Lower lobe of right lung (tissue), 2 donors: ENCODE measurements around the gene IER2. TPM values are rescaled to one million over a fixed set of nuclear protein-coding genes. Genes with fewer than 3 reads are reported as not detected.

Experiments used
- ATAC-seq, 2 donors: fragments of 200-7000 bp; cut with Tn5 transposase; one replicate each; pipeline ENCODE4 v1.9.1; 2020 to 2022; ENCODE audit warnings: mild to moderate bottlenecking in 2 of 2, moderate library complexity in 2 of 2
- DNase-seq: peaks from one replicate; pipeline ENCODE4 v3.0.0-alpha.2; 2020
- H3K27ac ChIP-seq: fragments of 200-600 bp; one replicate; pipeline ENCODE4 v1.8.0; 2022
- H3K27me3 ChIP-seq: fragments of 200-600 bp; one replicate; pipeline ENCODE4 v1.8.0; 2022; ENCODE audit warnings: low read depth
- H3K36me3 ChIP-seq: fragments of 200-600 bp; one replicate; pipeline ENCODE4 v1.8.0; 2022; ENCODE audit warnings: mild to moderate bottlenecking
- H3K4me1 ChIP-seq: fragments of 200-600 bp; one replicate; pipeline ENCODE4 v1.8.0; 2022
- H3K4me3 ChIP-seq: fragments of 200-600 bp; one replicate; pipeline ENCODE4 v1.8.0; 2022; ENCODE audit warnings: mild to moderate bottlenecking
- H3K9me3 ChIP-seq: fragments of 200-600 bp; one replicate; pipeline ENCODE4 v1.8.0; 2022
- intact Hi-C: fragments of 100-400 bp; cut with DNase I; formaldehyde crosslinking; loops from one replicate; pipeline ENCODE4 v1.11.0; 2022
- total RNA-seq: library from RNA; stranded (reverse); fragmentation: NEBNext Ultra II Directional; extraction: Animal tissue kit (Norgen Biotek cat#: 25700); gene quantifications from one replicate; pipeline ENCODE4 v1.2.1, GENCODE V29; 2021
- TF ChIP-seq, protein P1 (sequence below): fragments of 200-600 bp; IDR thresholded peaks from one replicate; pipeline ENCODE4 v1.8.0; 2022; ENCODE audit warnings: antibody characterized with exemption, mild to moderate bottlenecking
- donor health status: DM: no; HTN: yes; CAD: no; lungs with severe emphysema.

Gene IER2
- total RNA-seq, 1 donor from 2014 or later: 80.2 TPM

DNA sequence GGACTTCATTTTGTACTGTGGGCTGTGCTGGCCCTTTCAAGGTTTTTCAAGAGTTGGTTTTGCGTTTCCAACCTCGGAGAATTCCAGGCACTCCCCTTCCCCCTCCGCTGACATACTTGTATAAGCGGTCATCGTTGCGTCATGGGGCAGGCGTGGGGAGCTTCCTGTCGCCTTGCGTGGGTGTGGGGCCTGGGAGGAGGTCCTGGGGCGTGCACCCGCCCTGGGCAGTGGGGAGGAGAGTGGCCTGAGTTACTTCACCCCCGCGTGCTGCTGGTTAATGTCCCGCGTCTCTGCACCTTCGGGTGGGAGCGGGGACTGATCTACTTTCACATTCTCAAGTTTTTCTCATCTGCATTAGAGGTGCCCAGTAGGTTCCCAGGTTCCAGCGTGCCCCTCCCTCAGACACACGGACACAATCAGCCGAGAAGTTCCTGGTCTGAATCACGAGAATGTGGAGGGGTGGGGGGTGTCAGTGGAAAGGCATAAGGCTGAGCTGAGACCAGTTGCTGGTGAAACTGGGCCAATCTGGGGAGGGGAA, 4.1 kb downstream of the IER2 start:
- peak; percentile 98 for DNase-seq
- Histone ChIP-seq H3K4me3 (peak overlapping the region; percentile 97), H3K27me3 (no peaks in the 10 kb centered on the region), H3K27ac (peak overlapping the region; percentile 100), H3K36me3 (no peaks in the 10 kb centered on the region), H3K9me3 (no peaks in the 10 kb centered on the region), H3K4me1 (peaks cover 26% of the 10 kb centered on the region)
- intact Hi-C loops: no loop called here
- TF ChIP-seq, protein P1, sequence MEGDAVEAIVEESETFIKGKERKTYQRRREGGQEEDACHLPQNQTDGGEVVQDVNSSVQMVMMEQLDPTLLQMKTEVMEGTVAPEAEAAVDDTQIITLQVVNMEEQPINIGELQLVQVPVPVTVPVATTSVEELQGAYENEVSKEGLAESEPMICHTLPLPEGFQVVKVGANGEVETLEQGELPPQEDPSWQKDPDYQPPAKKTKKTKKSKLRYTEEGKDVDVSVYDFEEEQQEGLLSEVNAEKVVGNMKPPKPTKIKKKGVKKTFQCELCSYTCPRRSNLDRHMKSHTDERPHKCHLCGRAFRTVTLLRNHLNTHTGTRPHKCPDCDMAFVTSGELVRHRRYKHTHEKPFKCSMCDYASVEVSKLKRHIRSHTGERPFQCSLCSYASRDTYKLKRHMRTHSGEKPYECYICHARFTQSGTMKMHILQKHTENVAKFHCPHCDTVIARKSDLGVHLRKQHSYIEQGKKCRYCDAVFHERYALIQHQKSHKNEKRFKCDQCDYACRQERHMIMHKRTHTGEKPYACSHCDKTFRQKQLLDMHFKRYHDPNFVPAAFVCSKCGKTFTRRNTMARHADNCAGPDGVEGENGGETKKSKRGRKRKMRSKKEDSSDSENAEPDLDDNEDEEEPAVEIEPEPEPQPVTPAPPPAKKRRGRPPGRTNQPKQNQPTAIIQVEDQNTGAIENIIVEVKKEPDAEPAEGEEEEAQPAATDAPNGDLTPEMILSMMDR: no peak
- peak; percentile 34 to 43 for ATAC-seq

DNA sequence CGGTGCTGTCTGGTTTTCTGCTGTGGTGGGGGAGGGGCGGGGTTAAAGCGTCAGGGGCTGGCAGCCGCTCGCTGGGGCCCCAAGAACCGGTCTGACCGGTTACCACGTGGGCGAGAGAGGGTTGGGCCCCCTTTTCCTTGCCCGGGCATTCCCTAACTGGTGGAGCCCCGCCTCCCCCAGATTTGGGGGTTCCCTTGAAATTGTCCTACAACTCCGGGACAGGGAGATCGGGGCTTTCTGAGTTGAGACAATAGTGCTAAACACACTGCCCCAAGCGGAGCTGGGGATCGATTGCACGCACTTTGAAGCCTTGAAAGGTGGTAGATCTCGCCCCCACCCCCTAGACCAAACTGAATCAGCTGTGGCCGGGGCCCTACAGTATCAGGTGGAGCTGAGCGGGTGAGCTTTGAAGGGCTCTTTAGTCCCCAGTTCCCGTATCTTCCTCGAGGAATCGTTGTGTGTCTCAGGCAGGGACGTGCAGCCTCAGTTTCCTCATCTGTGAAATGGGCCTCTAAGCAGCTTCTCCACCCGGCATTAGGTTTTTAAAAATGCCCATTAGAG, 4.8 kb downstream of the IER2 start:
- H3K27me3 ChIP-seq: no peaks in the 10 kb centered on the region
- no peaks in the 10 kb centered on the region for H3K36me3 ChIP-seq
- H3K9me3 ChIP-seq: no peaks in the 10 kb centered on the region
- H3K4me1 ChIP-seq: peaks cover 26% of the 10 kb centered on the region
- ATAC-seq (peak; percentile 0 to 20), DNase-seq (peak; percentile 89)
- peak overlapping the region; percentile 100 for H3K27ac ChIP-seq
- intact Hi-C loops: no loop called here
- H3K4me3 ChIP-seq: peak overlapping the region; percentile 97
- TF ChIP-seq, protein P1: peak; percentile 21

DNA sequence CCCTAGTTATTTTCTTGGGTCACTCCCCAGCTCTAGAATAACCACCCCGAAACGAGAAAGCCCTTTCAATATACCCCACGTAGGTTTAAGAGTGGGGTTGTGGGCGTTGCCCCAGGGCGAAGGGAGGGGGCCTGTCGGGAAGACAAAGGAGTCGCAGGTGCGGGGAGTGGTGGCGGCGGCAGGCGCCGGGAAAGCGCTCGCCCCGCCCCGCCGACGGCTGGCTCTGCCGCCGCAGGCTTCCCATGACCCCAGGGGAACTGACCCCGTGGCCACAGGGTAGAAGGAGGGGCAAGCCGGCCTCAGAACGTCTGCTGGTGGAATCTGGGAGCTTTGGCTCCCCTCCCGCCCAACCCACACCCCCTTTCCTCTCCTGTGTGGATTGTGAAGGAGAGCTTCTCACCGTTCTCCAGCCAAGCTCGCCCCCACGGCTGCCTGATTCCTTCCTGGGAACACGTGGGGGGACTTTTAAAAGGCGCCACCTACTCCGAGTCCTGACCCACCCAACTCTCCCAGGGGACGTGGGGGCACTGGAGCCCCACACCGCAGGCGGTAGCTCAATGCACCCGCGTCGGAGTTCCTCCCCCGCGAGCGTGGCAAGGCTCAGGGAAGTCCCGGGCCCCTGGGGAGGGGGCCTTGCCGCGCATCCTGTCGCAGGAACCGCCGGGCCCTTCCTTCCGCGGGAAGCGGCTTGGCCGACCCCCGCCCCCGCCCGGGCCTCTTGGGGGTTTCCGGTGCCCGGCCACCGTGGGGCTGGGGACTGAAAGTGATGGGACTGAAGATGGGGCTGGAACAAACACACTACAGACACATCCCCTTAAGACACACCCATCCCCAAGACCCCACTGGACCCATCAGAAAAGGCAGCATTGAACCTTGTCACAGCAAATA, 5.5 kb downstream of the IER2 start:
- no peaks in the 10 kb centered on the region for H3K27me3 ChIP-seq
- H3K36me3 ChIP-seq: no peaks in the 10 kb centered on the region
- DNase-seq (peak; percentile 87), ATAC-seq (peak; percentile 20 to 31)
- intact Hi-C loops: no loop called here
- peak overlapping the region; percentile 100 for H3K27ac ChIP-seq
- TF ChIP-seq, protein P1: no peak
- peaks cover 26% of the 10 kb centered on the region for H3K4me1 ChIP-seq
- no peaks in the 10 kb centered on the region for H3K9me3 ChIP-seq
- H3K4me3 ChIP-seq: peak overlapping the region; percentile 97

DNA sequence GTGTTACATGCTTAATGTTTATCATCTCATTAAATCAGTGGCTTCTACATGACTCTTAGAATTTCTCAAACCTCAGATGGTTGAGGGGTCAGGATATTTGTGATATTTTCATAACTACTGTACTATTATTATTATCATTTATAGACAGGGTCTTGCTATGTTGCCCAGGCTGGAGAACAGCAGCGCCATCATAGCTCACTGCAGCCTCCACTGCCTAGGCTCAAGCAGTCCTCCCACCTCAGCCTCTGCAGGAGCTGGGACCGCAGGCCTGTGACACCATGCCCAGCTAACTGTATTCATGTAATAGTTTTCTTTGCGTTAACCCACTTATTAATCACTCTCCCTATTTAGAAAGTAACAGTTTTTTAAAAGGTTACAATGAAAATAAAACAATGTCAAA, 9.5 kb downstream of the IER2 start:
- ATAC-seq (no peak), DNase-seq (no peak)
- H3K36me3 ChIP-seq: no peaks in the 10 kb centered on the region
- H3K27me3 ChIP-seq: no peaks in the 10 kb centered on the region
- TF ChIP-seq, protein P1: no peak
- no peak overlapping the region for H3K4me3 ChIP-seq
- peaks cover 63% of the 10 kb centered on the region for H3K4me1 ChIP-seq
- no peaks in the 10 kb centered on the region for H3K9me3 ChIP-seq
- intact Hi-C loops: no loop called here
- no peak overlapping the region for H3K27ac ChIP-seq

DNA sequence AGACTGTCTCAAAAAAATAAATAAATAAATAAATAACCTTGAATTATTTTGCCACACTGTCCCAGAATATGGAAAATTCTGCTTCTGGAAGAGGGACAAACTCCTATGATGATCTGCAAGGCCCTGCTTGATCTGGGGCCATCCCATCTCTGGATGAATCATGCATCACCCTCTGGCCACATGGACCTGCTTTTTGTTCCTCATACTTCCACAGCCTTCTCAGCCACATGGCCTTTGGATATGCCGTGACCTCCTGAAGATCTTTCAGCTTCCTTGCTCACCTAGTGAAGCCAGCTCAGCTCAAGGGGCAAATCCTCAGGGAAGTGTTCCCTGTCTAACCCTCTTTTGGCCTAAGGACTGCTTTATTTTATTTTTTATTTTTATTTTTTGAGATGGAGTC, 10.3 kb downstream of the IER2 start:
- peaks cover 63% of the 10 kb centered on the region for H3K4me1 ChIP-seq
- no peaks in the 10 kb centered on the region for H3K36me3 ChIP-seq
- ATAC-seq (no peak), DNase-seq (no peak)
- H3K9me3 ChIP-seq: no peaks in the 10 kb centered on the region
- H3K4me3 ChIP-seq: no peak overlapping the region
- H3K27me3 ChIP-seq: no peaks in the 10 kb centered on the region
- no peak overlapping the region for H3K27ac ChIP-seq
- TF ChIP-seq, protein P1: no peak
- intact Hi-C loops: no loop called here
